ENCODE results near the gene MALL.

The MALL gene

DNA sequence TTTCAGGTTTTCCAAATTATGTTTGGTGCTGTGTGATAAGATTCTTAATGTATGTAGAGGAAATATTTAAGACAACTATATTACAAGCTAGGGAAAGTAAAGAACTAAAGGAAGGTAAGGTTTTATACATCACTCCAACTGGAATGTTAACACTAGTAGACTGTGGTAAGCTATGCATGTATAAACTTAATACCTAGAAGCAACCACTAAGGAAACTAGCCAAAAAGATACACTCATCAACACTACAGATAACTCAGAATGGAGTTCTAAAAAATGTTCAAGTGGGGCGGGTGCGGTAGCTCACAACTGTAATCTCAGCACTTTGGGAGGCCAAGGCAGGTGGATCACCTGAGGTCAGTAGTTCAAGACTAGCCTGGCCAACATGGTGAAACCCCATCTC, 37.8 kb upstream of the MALL start:
- 100% methylated on average over 1 of the region's 2 CpGs for WGBS
- no peak overlapping the region for H2AFZ ChIP-seq (ENCODE audit: low read depth, low read length)
- H3K9me3 ChIP-seq (ENCODE audit: control insufficient read depth, low read length): peaks cover 18% of the 10 kb centered on the region
- DNase-seq: no peak
- H3K18ac ChIP-seq (ENCODE audit: low read depth in 1 of 2, low read length in 2 of 2): no peak overlapping the region
- H3K27ac ChIP-seq (ENCODE audit: low read length, poor library complexity, severe bottlenecking): no peak overlapping the region
- H3K79me1 ChIP-seq (replicated peaks; ENCODE audit: low read length, poor library complexity, severe bottlenecking): no peaks in the 10 kb centered on the region
- H2BK15ac ChIP-seq (ENCODE audit: low read depth, poor library complexity, severe bottlenecking): no peak overlapping the region
- H3K9ac ChIP-seq (ENCODE audit: low read length): no peak overlapping the region
- no peak overlapping the region for H2BK12ac ChIP-seq (ENCODE audit: low read length in 2 of 2)
- H3K4me2 ChIP-seq (ENCODE audit: low read length, poor library complexity, severe bottlenecking): no peak overlapping the region
- no peak overlapping the region for H3K4me3 ChIP-seq (ENCODE audit: insufficient read depth in 1 of 2, low read depth in 1 of 2, low read length in 2 of 2)
- H3K23ac ChIP-seq (ENCODE audit: low read length in 2 of 2): no peak overlapping the region
- H2AK5ac ChIP-seq (ENCODE audit: low read length, severe bottlenecking): no peak overlapping the region
- no peak overlapping the region for H2BK5ac ChIP-seq (ENCODE audit: low read depth, low read length, poor library complexity, severe bottlenecking)
- H4K91ac ChIP-seq (ENCODE audit: low read length): no peak overlapping the region
- H3K14ac ChIP-seq (ENCODE audit: low read length in 2 of 2): no peak overlapping the region
- H3K27me3 ChIP-seq (ENCODE audit: control insufficient read depth in 1 of 2, insufficient read depth in 1 of 2, low read length in 2 of 2): no peaks in the 10 kb centered on the region
- no peak overlapping the region for H4K8ac ChIP-seq (ENCODE audit: low read length)
- no peak overlapping the region for H2BK120ac ChIP-seq (ENCODE audit: low read depth, low read length)
- H3K4ac ChIP-seq (ENCODE audit: low read depth in 1 of 2, low read length in 2 of 2): no peak overlapping the region
- no peaks in the 10 kb centered on the region for H3K4me1 ChIP-seq (ENCODE audit: control insufficient read depth, insufficient read depth, low read depth, low read length)
- H3K36me3 ChIP-seq (ENCODE audit: control insufficient read depth in 1 of 2, insufficient read depth in 2 of 2, low read depth in 1 of 2, low read length in 2 of 2): peaks cover 0 to 3% of the 10 kb centered on the region in 2 experiments

DNA sequence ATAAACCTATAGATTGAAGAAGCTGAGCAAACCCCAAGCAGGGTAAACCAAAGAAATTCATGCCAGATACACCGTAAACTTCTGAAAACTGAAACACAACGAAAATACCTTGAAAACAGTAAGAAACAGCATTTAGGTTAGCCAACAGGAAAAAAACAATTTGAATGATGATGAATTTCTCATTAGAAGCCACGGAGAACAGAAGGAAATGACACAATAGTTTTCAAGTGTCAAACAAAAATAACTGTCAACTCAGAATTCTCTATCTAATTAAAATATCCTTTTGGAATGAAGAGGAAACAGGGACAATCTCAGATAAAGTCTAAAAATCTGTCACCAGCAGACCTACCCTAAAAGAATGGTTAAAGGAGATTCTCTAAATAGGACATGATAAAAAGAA, 37.3 kb upstream of the MALL start:
- H2AFZ ChIP-seq (ENCODE audit: low read depth, low read length): no peak overlapping the region
- no peak overlapping the region for H3K23ac ChIP-seq (ENCODE audit: low read length in 2 of 2)
- no peak overlapping the region for H3K4me2 ChIP-seq (ENCODE audit: low read length, poor library complexity, severe bottlenecking)
- H3K9me3 ChIP-seq (ENCODE audit: control insufficient read depth, low read length): peaks cover 18% of the 10 kb centered on the region
- H2BK12ac ChIP-seq (ENCODE audit: low read length in 2 of 2): no peak overlapping the region
- H2BK5ac ChIP-seq (ENCODE audit: low read depth, low read length, poor library complexity, severe bottlenecking): no peak overlapping the region
- H4K8ac ChIP-seq (ENCODE audit: low read length): no peak overlapping the region
- H3K14ac ChIP-seq (ENCODE audit: low read length in 2 of 2): no peak overlapping the region
- H3K79me1 ChIP-seq (replicated peaks; ENCODE audit: low read length, poor library complexity, severe bottlenecking): no peaks in the 10 kb centered on the region
- H3K18ac ChIP-seq (ENCODE audit: low read depth in 1 of 2, low read length in 2 of 2): no peak overlapping the region
- H4K91ac ChIP-seq (ENCODE audit: low read length): no peak overlapping the region
- no CpG with 5 or more reads among the region's 3 CpGs for WGBS
- H3K27ac ChIP-seq (ENCODE audit: low read length, poor library complexity, severe bottlenecking): no peak overlapping the region
- no peak overlapping the region for H2BK15ac ChIP-seq (ENCODE audit: low read depth, poor library complexity, severe bottlenecking)
- H2AK5ac ChIP-seq (ENCODE audit: low read length, severe bottlenecking): no peak overlapping the region
- H3K9ac ChIP-seq (ENCODE audit: low read length): no peak overlapping the region
- no peaks in the 10 kb centered on the region for H3K4me1 ChIP-seq (ENCODE audit: control insufficient read depth, insufficient read depth, low read depth, low read length)
- H3K4me3 ChIP-seq (ENCODE audit: insufficient read depth in 1 of 2, low read depth in 1 of 2, low read length in 2 of 2): no peak overlapping the region
- no peak overlapping the region for H3K4ac ChIP-seq (ENCODE audit: low read depth in 1 of 2, low read length in 2 of 2)
- no peak for DNase-seq
- H2BK120ac ChIP-seq (ENCODE audit: low read depth, low read length): no peak overlapping the region
- H3K27me3 ChIP-seq (ENCODE audit: control insufficient read depth in 1 of 2, insufficient read depth in 1 of 2, low read length in 2 of 2): no peaks in the 10 kb centered on the region
- no peaks in the 10 kb centered on the region for H3K36me3 ChIP-seq (ENCODE audit: control insufficient read depth in 1 of 2, insufficient read depth in 2 of 2, low read depth in 1 of 2, low read length in 2 of 2)

DNA sequence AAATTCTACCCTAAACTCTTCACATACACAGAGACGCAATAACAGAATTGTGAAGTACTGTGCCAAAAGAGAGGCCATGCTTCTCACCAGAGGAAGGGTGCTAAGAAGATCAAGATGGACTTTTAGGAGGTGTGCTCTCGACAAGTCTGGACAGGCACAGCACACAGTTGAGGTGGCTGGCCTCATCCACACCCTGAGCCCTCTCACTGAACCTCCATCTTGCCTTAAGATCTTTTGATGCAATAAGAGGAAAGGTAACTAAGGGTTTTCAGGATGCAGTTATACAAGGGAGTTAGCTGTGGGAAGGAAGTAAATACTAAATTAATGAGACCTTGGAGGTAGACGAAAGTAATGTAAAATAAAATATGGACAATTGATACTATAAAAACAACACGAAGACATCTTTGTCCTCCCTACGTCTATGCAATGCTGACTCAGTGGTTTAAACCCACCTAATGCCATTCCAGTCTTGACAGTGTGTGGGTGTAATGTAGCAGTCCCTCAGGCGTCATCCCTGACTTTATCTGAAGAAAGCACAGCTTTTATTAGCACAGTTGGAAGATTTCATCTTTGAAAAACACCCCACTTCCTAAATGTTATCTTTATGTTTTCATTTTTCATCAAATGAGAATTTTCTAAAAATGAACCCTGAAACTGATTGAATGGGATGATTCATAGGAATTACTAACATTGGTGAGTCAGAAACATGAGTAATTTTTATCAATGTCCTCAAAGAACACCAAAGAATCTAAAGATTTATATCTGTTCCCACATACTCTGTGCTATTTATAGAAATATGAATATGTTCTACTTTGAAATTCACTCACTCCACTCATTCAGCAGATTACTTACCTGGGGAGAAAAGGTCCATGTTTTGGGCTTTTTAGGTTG, 34.0 kb upstream of the MALL start:
- no peak overlapping the region for H2BK15ac ChIP-seq (ENCODE audit: low read depth, poor library complexity, severe bottlenecking)
- H3K9me3 ChIP-seq (ENCODE audit: control insufficient read depth, low read length): peaks cover 8% of the 10 kb centered on the region
- no peak overlapping the region for H2AFZ ChIP-seq (ENCODE audit: low read depth, low read length)
- no peak overlapping the region for H3K4me3 ChIP-seq (ENCODE audit: insufficient read depth in 1 of 2, low read depth in 1 of 2, low read length in 2 of 2)
- no peak overlapping the region for H2BK12ac ChIP-seq (ENCODE audit: low read length in 2 of 2)
- no peak overlapping the region for H3K23ac ChIP-seq (ENCODE audit: low read length in 2 of 2)
- H3K4me1 ChIP-seq (ENCODE audit: control insufficient read depth, insufficient read depth, low read depth, low read length): no peaks in the 10 kb centered on the region
- H3K79me1 ChIP-seq (replicated peaks; ENCODE audit: low read length, poor library complexity, severe bottlenecking): no peaks in the 10 kb centered on the region
- H2AK5ac ChIP-seq (ENCODE audit: low read length, severe bottlenecking): no peak overlapping the region
- H3K36me3 ChIP-seq (ENCODE audit: control insufficient read depth in 1 of 2, insufficient read depth in 2 of 2, low read depth in 1 of 2, low read length in 2 of 2): no peaks in the 10 kb centered on the region
- no peak overlapping the region for H2BK5ac ChIP-seq (ENCODE audit: low read depth, low read length, poor library complexity, severe bottlenecking)
- H3K27ac ChIP-seq (ENCODE audit: low read length, poor library complexity, severe bottlenecking): no peak overlapping the region
- no peak overlapping the region for H3K4ac ChIP-seq (ENCODE audit: low read depth in 1 of 2, low read length in 2 of 2)
- no peaks in the 10 kb centered on the region for H3K27me3 ChIP-seq (ENCODE audit: control insufficient read depth in 1 of 2, insufficient read depth in 1 of 2, low read length in 2 of 2)
- no peak overlapping the region for H4K8ac ChIP-seq (ENCODE audit: low read length)
- no peak overlapping the region for H3K14ac ChIP-seq (ENCODE audit: low read length in 2 of 2)
- H2BK120ac ChIP-seq (ENCODE audit: low read depth, low read length): no peak overlapping the region
- H3K18ac ChIP-seq (ENCODE audit: low read depth in 1 of 2, low read length in 2 of 2): no peak overlapping the region
- 67% methylated on average over 5 of the region's 6 CpGs for WGBS
- DNase-seq: peak; percentile 68
- no peak overlapping the region for H4K91ac ChIP-seq (ENCODE audit: low read length)
- H3K9ac ChIP-seq (ENCODE audit: low read length): peak overlapping the region; percentile 72
- H3K4me2 ChIP-seq (ENCODE audit: low read length, poor library complexity, severe bottlenecking): no peak overlapping the region

DNA sequence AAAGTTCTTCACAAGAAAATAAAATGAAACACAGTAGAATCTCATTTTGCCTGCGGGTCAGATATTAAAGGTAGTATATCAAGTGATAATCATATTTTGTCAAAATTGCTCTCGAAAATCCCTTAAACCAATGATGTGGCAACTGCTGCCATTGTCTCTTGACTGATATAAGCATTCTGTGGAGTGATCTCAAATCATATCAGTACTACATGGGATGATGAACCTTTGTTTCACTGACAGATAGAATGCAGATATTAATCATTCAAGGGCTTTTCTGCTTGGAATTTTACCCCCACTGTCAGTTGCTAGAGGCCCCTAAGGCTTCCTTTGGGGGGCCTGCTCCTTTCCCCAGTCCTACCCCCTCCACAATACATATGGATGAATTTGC, 31.3 kb upstream of the MALL start:
- H3K79me1 ChIP-seq (replicated peaks; ENCODE audit: low read length, poor library complexity, severe bottlenecking): no peaks in the 10 kb centered on the region
- H3K9ac ChIP-seq (ENCODE audit: low read length): no peak overlapping the region
- H3K4me2 ChIP-seq (ENCODE audit: low read length, poor library complexity, severe bottlenecking): no peak overlapping the region
- no peaks in the 10 kb centered on the region for H3K9me3 ChIP-seq (ENCODE audit: control insufficient read depth, low read length)
- H3K4me3 ChIP-seq (ENCODE audit: insufficient read depth in 1 of 2, low read depth in 1 of 2, low read length in 2 of 2): no peak overlapping the region
- no peak overlapping the region for H3K27ac ChIP-seq (ENCODE audit: low read length, poor library complexity, severe bottlenecking)
- H2BK15ac ChIP-seq (ENCODE audit: low read depth, poor library complexity, severe bottlenecking): no peak overlapping the region
- no peak overlapping the region for H3K18ac ChIP-seq (ENCODE audit: low read depth in 1 of 2, low read length in 2 of 2)
- H2BK120ac ChIP-seq (ENCODE audit: low read depth, low read length): no peak overlapping the region
- no peak overlapping the region for H4K91ac ChIP-seq (ENCODE audit: low read length)
- H3K4me1 ChIP-seq (ENCODE audit: control insufficient read depth, insufficient read depth, low read depth, low read length): no peaks in the 10 kb centered on the region
- H3K14ac ChIP-seq (ENCODE audit: low read length in 2 of 2): no peak overlapping the region
- 100% methylated on average over 1 of the region's 2 CpGs for WGBS
- H3K4ac ChIP-seq (ENCODE audit: low read depth in 1 of 2, low read length in 2 of 2): no peak overlapping the region
- no peak overlapping the region for H2BK12ac ChIP-seq (ENCODE audit: low read length in 2 of 2)
- no peak overlapping the region for H2BK5ac ChIP-seq (ENCODE audit: low read depth, low read length, poor library complexity, severe bottlenecking)
- peaks cover 0 to 3% of the 10 kb centered on the region in 2 experiments for H3K36me3 ChIP-seq (ENCODE audit: control insufficient read depth in 1 of 2, insufficient read depth in 2 of 2, low read depth in 1 of 2, low read length in 2 of 2)
- no peak overlapping the region for H2AK5ac ChIP-seq (ENCODE audit: low read length, severe bottlenecking)
- no peak overlapping the region for H3K23ac ChIP-seq (ENCODE audit: low read length in 2 of 2)
- H2AFZ ChIP-seq (ENCODE audit: low read depth, low read length): no peak overlapping the region
- no peak overlapping the region for H4K8ac ChIP-seq (ENCODE audit: low read length)
- H3K27me3 ChIP-seq (ENCODE audit: control insufficient read depth in 1 of 2, insufficient read depth in 1 of 2, low read length in 2 of 2): no peaks in the 10 kb centered on the region
- DNase-seq: no peak
